ENCODE data around the gene RTL10.

DNA sequence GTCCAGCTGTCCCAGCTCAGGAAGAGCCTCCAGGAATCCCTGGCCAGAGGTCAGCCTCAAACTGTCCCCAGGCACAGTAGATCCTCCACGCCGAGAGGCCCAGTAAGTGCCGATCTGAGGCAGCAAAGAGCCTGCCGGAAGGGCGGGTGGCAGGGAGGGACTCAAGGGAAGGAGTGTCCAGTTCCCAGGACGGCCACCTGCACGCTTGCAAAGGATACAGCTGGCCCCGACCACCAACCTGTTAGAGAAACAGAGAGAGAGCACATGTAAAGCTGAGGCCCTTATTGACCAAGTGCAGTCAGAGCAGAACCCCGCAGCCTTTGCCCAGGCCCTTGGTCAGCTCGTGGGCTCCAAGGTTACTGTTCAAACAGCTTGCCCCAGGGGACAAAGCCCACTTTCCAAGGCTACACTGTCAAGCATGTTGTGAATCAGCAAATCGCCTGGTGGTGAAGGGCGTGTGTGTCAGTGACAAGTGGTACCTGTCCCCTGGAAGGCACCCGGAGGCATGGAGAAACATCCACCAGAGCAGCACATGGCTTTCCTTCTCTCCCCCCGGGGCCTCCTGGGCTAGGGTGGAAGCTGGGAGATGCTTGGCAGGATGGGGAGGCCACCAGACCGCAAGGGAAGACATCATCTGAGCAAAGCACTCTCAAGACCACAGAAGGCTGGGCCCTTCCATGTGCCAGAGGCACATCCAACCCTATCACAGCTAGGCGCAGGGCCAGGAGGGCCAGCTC, 44.3 kb upstream of the RTL10 start:
- TF ChIP-seq, protein P1, sequence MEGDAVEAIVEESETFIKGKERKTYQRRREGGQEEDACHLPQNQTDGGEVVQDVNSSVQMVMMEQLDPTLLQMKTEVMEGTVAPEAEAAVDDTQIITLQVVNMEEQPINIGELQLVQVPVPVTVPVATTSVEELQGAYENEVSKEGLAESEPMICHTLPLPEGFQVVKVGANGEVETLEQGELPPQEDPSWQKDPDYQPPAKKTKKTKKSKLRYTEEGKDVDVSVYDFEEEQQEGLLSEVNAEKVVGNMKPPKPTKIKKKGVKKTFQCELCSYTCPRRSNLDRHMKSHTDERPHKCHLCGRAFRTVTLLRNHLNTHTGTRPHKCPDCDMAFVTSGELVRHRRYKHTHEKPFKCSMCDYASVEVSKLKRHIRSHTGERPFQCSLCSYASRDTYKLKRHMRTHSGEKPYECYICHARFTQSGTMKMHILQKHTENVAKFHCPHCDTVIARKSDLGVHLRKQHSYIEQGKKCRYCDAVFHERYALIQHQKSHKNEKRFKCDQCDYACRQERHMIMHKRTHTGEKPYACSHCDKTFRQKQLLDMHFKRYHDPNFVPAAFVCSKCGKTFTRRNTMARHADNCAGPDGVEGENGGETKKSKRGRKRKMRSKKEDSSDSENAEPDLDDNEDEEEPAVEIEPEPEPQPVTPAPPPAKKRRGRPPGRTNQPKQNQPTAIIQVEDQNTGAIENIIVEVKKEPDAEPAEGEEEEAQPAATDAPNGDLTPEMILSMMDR (conservative IDR thresholded peaks at IDR 0.05), result no peak
- TF ChIP-seq ZFX (IDR thresholded peaks at IDR 0.05), result no peak
